Right renal cortex interstitium (tissue), 3 donors: Measurements from ENCODE around the gene FMNL2. TPM values are rescaled to one million over a fixed set of nuclear protein-coding genes. Genes with fewer than 3 reads are reported as not detected.
"Not testable (repeated sequence)": the region's sequence is repeated elsewhere in the genome, so short reads cannot be mapped to it uniquely, and the experiment has no call there.

ENCODE experiments used
- DNase-seq, 3 donors: peaks; one replicate each; pipeline ENCODE4 v3.0.0-alpha.2; 2013; ENCODE audit warnings: low read depth in 3 of 3, low spot score in 2 of 3
- polyA plus RNA-seq, 3 donors: library from polyadenylated mRNA; unstranded; fragments of 120-200 nt; gene quantifications; one replicate each; pipeline ENCODE4 v1.2.1, GENCODE V29; 2013; ENCODE audit not compliant: insufficient read length in 3 of 3

The FMNL2 gene
- polyA plus RNA-seq, 3 donors: 83.8 to 107 (median 98.2) TPM

GRCh38 chr2:152465541-152465940 is 130.6 kb downstream of the FMNL2 start:
- no peak for DNase-seq

GRCh38 chr2:152466041-152466440 is 131.1 kb downstream of the FMNL2 start:
- no peak for DNase-seq

- no peak for DNase-seq
Observed at GRCh38 chr2:152466980-152467676, 132.2 kb downstream of the FMNL2 start.

GRCh38 chr2:152467677-152468410 is 132.9 kb downstream of the FMNL2 start:
- DNase-seq: no peak

GRCh38 chr2:152468899-152469692 is 134.1 kb downstream of the FMNL2 start:
- no peak for DNase-seq

- no peak for DNase-seq
Observed at GRCh38 chr2:152470861-152471854, 136.2 kb downstream of the FMNL2 start.

GRCh38 chr2:152472481-152472887 is 137.5 kb downstream of the FMNL2 start:
- DNase-seq: no peak

DNA sequence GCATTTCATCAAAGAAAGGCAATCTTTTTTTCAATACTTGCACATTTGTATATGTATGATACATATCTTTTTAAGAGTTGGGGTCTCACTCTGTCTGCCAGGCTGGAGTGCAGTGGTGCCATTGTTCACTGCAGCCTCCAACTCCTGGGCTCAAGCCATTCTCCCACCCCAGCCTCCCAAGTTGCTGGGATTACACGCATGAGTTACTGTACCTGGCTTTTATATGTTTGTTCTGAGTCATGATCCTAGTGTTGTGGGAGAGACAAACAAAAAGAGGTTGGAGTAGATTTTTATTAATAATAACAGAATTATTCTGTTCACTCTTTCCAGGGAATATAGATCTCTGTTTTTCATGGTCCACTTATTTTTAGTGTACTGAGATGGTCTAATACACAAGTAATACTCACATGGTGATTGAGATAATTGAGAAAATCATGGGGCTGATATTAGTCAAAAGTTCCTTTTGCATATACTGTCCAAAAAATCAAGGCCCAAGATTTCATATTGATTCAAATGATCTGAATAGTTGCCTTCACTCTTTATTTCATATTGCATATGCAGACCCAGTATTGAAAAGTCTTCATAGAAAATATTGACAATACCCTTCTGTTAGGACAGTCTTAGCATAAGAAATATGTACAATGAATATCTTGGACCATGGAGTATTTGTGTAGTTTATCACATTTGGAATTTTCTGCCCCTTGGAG is 138.3 kb downstream of the FMNL2 start:
- DNase-seq: no peak

DNA sequence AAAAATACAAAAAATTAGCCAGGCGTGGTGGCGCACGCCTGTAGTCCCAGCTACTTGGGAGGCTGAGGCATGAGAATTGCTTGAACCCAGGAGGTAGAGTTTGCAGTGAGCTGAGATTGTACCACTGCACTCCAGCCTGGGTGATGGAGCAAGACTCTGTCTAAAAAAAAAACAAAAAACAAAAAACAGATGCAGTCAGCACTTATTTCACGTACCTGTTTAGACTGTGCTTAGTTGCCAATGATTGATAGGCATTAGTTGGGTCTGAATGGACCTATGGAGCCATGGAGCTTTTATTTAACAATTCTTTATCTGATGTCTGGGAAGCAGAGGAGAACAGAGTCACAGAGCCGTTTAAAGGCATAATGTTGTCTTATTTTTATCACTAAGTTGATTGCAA is 139.5 kb downstream of the FMNL2 start:
- DNase-seq: not testable (repeated sequence)

DNA sequence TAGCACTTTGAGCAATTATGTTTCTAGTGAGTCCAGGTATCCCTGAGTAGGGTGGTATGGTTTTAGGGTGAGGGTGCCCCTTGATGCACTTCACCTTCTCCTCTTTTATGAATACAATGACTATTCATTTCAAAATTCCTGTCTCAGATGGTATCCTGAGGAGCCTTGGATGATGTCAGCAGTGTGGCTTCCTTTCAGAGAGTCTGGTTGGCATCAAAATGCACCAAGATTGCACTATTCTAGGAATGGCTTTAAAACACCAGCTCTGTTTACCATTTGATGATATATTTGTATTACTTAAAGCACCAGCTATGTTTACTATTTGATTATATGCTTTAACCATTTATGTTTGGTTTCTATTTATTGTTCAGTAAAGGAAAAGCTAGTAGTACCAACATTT is 141.0 kb downstream of the FMNL2 start:
- DNase-seq: no peak

DNA sequence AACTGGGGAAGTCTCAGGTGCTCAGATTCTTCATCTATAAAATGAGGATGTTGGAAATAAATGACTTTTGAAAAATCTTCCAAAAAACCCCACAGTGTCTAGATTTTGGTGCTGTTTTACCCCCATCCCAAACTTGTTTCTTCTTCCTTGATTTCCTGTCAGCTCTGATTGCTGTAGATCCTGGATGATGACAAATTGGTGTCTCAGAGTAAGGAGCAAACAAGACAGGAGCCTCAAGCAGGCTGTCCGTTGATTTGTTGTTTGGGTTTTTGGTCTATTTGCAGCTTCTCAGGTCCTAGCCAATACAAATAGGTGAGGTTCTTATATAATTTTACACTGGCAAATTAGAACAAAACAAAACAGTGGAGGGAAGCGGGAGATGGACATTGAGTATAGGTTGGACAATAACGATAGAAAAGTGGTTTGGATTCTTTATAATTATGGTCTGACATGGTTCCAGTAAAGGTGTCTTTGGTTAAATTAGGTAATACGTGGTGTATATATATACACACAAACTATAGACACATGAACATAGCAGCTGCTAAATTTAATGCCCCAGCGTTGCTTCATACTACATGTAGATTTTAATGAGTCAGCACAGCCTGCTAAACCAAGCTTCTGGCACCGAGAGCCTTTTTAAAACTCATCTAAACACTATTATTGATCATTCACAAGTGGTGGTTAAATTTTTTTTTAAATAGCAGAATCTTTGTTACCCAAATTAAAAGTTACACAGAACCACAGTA is 142.5 kb downstream of the FMNL2 start:
- DNase-seq: no peak

GRCh38 chr2:152479282-152479681 is 144.3 kb downstream of the FMNL2 start:
- DNase-seq: no peak

- DNase-seq: no peak
Observed at GRCh38 chr2:152480821-152481399, 145.9 kb downstream of the FMNL2 start.

DNA sequence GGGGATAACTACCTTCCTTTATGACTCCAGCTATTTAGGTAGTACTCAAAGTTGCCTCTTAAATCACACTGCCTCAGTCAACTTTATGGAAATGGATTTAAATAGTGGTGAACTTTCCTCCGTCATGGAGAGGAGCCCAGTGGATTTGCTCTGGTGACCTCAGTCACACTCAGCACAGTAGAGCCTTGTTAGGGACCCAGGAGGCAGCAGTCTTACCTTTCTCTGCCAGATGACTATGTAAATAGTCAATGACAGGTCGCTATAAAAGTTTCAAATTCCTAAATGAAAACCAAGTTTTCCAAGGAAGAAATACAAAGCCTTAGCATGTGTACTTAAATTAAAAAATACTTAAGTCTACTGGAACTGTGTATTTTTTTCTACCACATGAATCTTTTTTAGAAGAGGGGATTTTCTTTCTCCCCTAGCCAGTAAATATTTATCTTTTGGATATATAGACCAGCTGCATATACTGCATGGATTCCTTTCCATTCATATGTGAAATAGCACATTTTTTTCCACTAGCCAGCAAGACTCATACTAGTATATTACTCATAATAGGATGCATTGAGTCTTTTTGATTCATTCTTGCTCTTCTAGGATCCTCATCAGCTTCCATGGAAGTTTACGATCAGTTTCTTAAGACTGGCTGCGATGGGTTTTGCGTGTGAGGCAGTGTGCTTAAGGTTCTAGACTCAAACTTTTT is 147.1 kb downstream of the FMNL2 start:
- DNase-seq: no peak

DNA sequence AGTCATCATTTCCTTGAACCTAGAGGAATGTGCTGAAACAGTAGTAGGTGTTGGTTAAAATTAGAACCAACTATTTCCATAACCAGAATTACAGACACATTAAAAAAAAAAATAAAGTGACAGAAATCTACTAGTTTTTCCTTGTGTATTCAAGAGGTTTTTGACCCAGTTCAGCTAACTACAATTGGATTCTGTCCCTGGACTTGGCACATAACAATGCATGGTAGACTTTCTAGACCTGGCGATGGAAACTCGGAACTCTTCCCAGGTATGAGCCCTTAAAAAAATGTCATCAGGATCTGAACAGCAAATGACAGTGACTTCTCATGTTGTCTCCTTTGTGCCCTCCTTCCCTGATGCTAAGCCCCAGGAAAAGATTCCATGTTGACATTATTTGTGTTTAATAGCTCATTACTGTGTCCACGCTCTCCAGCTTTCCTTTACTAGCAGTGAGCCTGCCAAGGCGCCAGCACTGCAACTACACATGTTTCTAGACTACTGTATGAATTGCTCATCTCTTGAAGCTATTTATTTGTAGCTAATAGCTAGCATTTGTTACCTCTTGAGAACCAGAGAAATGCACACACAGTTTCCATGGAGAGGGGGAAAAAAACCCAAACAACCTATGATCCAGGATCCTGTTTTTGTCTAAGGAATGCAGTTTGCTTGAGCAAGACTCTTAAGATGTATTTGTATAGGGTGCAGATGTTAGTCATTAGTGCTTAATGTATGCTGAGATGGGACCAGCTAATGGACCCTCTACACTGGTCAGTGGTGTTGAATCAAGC is 148.5 kb downstream of the FMNL2 start:
- no peak for DNase-seq

GRCh38 chr2:152485954-152486736 is 151.2 kb downstream of the FMNL2 start:
- DNase-seq: no peak
